ENCODE data around the gene NOVA2.

- TF ChIP-seq CTCF (IDR thresholded peaks at IDR 0.05), result no peak
- no peak for TF ChIP-seq ZNF263 (CRISPR knock-in tag; IDR thresholded peaks at IDR 0.05; ENCODE audit: low read depth)
These were observed 17.6 kb downstream of the NOVA2 start for GRCh38 chr19:45955905-45956608.
